NCI-H2196 (cell line): Measurements from ENCODE around the gene MAMLD1.

Source experiments
- DNase-seq: peaks from one replicate; lab custom pipeline; 2025; ENCODE audit not compliant: unreplicated experiment; lab: John Stamatoyannopoulos, UW

MAMLD1 gene

DNA sequence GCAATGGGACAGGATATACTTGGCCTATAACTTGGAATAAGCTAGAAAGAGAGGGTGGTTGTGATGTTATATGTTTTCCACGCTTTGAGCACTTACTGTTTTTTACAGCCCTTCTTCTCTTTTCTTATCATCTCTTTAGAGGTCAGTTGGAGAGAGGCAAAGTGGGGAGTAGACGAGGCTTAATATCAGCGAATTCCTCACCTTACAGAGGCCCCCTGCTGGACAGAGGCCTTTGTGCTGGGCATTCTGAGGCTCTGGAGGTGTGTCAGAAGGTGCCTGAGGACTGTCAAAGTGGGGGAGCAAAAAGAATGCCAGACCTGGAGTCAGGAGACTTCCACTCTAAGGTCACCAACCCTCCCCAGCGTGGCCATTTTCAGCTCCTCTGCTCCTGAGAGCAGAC lies 42.5 kb downstream of the MAMLD1 start:
- no peak for DNase-seq

DNA sequence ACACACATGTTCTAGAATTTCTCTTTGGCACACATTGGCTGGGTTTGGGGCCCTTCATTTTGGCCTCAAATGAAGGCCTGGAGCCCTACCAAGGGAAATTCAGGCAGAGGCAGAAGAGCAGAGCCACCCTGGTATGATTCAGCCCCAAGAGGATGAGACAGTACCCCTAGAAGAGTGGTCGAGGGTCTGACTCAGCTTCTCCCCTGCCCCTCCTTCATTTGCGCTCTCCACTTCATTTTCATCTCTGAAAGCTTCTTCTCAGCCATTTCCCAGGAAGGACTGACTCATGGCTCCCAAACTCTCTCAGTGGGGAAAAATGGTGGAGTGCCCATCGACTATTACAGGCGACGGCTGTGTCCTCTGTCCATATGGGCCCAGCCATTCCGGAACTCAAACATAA lies 43.5 kb downstream of the MAMLD1 start:
- DNase-seq = no peak

DNA sequence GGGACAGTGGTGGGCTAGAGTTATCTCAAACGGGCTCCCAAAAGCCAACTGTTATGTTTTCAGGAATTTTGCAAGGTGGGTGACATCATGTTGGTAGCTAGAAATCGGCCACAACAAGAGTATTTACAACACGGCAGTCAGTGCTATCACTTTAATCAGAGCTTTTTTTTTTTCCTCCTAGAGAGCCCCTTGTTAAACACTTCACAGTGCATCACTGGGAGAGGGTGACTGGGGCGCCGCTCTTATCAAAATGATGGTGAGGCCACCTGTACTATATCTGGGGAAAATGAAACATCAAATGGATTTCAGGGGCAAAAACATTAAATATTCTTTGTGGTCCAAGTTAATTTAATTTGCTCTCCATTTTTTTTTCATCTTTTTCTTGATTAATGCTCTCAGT lies 44.9 kb downstream of the MAMLD1 start:
- DNase-seq = no peak

DNA sequence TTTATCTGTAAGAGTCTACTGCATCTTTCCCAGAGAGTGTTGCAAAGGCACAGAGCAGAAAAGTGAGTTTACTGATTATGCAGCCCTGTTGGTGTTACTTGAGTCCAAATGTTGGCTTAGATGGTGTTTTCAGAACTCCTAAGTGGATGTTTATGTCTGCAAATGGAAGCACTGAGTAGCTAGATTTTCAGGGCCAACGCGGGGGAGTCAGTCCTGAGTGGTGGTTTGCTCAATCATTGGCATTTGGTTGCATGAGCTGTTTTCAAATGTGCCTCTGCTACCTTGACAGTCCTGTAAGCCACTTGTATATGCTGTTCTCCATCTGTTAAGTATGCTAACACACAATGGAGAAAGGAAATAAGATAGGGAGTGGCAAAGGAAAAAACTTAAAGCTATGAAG lies 45.4 kb downstream of the MAMLD1 start:
- DNase-seq = no peak

DNA sequence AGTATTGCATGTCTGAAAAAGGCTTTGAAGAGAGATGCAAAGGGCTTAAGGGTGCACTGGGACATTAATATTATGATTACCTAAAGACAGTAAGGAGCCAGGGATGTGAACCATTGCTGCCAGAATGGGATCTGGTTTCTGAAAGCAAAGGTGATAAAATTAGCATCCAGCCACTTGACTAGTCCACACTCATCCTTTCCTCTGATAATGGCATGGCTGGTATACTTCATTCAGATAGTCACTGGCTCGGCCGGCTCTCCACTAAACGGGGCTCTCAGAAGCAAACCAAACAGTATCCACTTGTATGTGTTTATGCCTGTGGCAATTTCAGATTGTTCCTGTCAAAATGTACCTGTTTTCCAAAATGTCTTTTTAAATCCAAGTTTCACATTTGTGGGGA lies 46.4 kb downstream of the MAMLD1 start:
- no peak for DNase-seq

DNA sequence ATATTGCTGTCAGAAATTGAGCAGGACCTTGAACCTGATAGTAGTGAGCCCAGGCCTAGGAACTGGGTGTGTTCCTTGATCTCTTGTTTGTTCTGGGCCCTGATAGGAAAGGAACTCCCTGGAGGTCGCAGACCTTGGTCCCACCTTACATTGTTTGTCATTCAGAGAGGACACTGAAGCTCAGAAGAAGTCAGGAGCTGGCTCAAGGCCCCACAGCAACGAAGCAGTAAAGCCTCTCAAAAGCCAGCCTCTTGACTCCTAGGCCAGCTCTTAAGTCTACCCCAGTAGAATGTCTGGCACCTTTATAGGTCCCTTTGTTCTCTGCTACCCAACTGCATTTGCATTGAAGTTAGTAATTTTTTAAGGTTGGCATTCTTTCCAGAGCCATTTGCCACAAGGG lies 46.8 kb downstream of the MAMLD1 start:
- DNase-seq = no peak

DNA sequence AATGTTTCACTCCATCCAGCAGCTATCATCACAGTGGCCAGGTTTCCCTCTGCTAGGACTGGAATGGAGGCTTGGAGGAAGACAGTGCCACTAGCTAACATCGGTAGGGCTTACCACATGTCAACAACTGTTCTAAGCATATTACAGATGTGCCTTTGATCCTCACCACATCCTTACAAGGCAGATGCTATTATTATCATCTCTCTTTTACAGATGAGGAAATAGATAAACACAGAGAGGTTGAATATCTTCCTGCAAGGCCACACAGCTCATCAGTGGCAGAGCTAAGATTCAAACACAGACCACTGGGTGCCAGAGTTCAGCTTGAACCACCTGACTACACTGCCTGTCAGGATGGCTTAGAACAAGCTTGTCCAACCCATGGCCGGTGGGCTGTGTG lies 47.4 kb downstream of the MAMLD1 start:
- no peak for DNase-seq

DNA sequence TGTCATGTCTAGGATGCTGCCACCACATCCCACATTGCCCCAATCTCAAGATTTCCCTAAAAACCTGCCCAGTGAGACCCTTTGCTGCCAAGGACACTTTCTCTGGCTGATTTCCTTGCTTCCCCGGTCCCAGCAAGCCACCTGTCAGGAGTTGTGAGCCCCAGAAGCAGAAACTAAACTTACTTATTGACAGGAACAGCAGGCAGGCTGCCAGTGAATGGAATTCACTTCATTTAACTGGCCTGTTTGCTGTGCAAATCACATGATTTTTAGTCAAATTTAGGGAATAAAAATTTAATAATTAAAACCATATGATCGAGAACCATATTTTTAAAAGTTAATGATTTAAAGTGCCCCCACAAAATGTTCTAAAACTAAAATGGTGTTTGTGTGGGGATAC lies 48.5 kb downstream of the MAMLD1 start:
- no peak for DNase-seq

DNA sequence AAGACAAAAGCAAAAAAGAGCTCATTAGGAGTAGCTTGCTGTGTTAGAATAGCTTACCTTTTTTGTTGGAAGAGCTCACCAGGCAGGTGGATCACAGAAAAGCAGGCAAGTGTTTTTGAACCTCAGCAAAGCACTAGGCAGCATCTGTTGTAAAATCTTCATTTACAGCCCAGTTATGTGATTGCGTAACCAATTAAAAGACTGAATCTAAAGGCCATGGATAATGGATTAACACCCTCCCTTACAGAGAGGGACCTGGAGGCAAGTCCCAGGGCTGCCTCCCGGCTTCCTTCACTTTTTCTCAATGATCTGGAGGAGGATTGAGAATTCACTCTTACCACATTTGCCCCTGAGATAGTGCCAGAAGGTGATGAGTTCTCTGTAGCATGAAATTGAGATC lies 51.1 kb downstream of the MAMLD1 start:
- DNase-seq = no peak

DNA sequence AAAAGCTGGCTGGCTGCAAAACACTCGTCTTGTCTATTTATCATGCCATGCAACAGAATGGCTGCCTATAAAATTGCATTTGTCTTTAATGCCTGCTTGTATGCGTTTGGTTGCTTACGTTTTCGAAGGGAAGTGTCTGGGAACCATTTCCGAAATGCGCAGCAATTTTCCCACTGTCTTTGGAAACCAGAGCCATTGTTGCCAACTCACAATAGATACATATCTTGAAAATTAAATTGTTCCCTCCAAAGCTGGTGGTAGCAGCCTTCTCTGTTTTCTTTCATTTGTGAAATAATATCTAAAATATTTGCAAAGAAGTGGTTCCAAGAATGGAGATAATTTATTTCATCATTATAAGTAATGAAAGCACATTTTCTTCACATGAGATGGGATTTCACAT lies 53.4 kb downstream of the MAMLD1 start:
- DNase-seq = no peak

DNA sequence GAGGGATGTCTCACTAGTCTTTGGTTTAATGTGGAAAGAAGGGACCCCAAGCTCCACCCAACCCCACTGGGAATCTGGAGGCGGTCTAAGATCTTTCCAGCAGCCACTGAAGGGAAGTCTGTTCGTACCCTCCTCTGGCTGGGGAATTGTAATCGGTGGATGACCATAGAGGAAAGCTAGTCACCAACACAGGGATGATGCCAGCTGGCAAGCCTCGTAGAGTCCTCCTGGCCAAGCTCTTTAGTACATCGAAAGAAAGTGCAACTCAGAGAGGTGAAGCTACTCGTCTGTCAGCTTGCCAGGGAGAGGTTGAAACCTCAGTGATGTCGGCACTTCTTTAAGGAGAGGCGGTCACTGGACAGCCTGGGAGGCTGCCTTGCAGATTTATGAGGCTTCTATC lies 58.7 kb downstream of the MAMLD1 start:
- DNase-seq = no peak

DNA sequence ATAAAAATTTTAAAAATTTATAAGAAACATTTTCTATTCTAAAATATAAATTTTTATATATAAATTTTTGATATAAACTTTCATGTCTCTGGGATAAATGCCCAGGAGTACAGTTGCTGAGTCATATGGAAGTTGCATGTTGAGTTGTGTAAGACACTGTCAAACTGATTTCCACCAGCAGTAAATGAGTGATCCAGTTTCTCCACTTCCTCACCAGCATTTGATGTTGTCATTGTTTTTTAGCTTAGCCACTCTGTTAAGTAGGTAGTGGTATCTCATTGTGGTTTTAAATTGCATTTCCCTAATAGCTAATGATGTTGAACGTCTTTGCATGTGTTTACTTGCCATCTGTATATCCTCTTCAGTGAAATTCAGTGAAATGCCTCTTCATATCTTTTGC lies 66.5 kb downstream of the MAMLD1 start:
- DNase-seq = no peak

DNA sequence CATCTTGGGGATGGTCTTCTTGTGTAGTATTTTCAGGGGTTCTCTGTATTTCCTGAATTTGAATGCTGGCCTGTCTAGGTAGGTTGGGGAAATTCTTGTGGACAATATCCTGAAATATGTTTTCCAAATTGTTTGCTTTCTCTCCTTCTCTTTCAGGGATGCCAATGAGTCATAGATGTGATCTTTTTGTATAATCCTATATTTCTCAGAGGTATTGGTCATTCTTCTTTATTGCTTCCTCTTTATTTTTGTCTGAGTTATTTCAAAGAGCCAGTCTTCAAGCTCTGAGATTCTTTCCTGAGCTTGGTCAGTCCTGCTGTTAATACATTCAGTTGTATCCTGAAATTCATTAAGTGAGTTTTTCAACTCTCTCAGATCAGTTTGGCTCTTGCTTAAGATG lies 73.1 kb downstream of the MAMLD1 start:
- DNase-seq = no peak

DNA sequence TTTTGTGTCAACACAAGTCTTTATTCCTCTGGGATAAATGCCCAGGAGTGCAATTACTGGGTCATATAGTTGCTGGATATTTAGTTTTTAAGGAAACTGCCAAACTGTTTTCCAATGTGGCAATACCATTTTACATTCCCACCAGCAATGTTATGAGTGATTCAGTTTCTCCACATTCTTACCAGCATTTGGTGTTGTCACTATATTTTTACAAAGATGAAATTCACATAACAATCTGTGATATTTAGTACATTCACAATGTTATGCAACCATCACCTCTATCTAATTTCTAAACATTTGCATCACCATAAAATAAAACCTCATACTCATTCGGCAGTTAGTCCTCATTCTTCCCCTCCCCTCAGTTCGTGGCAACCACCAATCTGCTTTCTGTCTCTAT lies 75.0 kb downstream of the MAMLD1 start:
- no peak for DNase-seq

DNA sequence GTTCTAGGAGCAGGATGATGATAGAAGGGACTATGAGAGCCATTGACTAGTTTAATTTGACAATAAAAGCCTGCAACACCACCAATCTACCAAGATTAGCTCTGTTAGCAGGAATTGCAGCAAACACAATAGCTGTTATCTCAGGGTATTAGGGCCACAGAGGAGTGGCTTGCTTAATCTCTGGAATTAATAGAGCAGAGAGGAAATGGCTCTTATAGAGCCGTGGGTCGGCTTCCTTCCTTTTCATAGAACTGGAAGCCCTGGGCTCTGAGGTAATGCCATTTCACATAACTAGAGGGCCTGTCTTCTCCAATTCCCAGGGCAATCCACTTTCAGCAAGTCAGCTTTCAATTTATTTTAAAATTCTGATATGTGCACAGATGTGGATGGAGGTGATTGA lies 83.0 kb downstream of the MAMLD1 start:
- no peak for DNase-seq

DNA sequence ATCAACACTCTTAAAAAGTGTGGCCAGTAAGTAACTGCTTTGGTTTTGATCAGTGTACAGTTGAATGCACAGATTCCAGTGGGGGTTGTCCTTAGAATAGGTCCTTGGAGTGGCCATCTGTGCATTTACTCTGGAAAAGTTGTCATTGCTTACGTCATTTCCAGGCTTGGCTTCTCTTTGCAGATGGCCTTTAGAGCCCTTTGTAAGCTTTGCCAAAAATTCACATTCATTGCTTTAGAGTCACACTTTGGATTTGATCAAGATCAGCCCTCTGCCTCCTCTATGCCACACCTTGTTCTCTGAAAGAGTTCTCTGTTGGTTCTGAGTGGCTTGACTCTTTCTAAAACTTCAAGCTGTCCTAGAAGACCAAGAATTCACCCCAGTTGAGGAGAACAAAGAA lies 83.9 kb downstream of the MAMLD1 start:
- no peak for DNase-seq

DNA sequence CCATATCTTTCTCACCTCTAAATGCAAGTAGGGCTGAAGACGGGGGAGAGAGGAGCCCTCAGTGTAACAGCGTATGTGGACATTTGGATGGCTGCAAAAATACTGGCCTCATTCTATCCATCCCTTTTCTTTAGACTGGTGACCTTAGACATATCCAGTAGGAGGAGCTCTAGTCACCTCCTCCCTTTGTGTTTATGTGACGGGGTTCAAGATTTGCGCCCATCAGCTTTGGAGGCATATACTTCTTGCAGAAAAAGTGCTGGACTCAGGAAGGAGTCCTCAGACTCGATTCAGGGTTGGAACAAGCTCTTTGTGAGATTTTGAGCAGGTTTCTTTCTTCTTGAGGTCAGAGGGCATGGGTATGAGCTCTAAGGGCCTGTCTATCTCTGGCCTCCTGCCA lies 86.2 kb downstream of the MAMLD1 start:
- DNase-seq = no peak

DNA sequence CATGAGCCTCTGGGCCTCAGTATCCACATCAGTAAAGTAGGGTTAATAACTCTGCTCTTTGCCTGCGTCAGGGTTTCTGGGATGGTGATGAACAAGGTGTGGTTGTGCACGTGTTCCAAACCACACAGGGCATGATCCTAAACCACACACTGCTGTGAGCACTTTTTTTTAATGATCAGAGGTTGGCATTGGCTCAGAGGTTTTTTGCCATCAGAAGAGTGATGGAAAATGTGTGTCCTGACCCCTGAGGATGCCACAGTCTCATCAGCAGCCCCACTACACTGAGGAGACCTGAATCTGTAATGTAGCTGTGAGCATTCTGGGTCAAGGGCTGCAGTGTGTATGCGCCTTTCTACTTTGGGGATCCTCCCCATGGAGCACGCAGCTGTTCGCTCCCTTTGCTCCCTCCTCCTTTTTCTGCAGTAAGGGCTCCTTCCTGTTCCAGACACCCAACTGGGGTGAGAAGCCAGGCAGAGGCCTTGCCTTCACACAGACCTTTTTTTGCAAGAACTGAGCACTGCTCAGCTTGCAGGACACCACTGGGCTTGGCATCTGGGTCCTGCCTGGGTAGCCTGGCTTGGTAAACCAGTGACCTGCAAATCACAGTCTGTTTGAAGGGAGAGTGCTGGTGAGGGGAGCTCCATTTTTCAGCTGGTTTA lies 87.5 kb downstream of the MAMLD1 start:
- DNase-seq = no peak

DNA sequence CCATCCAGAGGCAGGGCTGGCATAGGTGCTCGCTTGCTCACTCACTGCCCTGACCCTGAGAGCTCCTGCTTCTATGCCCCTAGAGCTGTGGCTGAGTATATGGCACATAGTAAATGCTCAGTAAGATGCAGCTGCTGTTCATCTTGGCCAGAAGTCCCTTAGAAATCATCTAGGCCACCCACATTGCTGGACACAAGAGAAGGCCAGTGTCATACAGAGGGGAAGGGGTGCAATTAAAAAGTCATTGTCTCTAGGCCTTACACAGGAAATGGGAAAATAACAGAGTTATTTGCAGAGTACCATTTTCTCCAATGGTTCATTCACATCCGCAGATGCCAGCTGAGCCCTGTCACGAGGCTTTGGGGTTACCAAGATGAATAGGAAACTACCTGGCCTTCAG lies 88.8 kb downstream of the MAMLD1 start:
- no peak for DNase-seq

DNA sequence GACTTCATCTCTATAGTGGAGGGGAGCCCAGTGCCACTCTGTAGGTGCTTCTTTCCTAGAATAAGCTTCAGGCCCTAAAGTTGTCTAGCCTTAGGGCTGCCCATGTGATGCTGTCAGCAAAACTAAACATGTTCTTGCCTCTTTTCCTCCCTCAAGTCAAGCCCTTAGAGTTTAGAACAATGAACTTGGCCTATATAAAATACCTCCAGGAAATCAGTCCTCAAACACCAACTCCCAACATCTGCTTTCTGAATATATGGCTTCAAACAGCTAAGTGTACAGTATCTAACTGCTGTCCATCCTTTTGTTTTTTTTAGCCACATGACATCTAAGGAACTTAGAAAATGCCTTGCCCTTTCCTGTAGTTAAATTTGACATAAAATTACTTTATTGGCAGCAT lies 91.0 kb downstream of the MAMLD1 start:
- DNase-seq = no peak

DNA sequence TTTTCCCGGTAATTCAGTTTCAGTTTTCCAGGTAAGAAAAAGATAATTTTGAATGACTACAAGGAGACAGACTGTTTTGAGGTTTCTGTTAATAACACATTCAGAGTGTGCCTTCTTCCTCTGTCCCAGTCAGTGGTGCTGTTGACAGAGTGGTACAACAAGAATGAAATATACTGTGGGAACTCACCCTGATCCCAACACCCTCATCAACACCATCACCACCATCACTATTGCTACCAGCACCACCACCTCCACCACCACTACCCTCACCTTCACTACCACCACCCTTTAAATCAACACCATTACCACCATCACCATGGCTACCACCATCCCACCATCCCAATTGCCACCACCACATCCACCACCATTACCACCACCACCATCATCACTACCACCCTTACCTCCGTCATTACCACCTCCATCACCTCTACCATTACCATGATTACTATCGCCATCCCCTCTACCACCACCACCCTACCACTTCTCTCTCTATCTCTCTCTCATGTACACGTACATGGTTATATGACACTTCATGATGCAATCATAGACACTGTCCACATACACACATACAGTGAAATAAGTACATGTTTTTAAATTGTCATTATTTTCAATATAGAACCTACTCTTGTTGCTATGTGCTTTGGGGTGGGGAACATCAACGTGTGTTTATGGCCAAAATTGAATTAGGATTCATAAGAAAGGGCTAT lies 91.5 kb downstream of the MAMLD1 start:
- DNase-seq = no peak

DNA sequence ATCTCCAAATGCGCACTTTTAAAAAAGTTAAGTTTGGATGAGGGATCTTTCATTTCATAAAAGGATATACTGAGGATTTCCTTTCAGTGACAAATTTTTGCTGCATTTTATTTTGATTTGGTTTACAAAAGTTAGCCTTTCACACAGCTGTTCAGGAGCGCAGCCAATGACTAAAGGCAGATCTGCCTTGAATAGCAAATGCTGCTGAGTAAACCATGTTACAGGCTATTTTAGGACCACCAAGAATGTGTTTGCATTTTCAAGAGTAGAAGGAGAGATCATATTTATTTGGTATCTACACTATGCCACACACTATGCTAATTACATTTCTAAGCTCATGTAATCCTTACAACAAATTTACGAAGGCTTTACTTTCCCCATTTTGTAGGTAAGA lies 92.1 kb downstream of the MAMLD1 start:
- DNase-seq = no peak

DNA sequence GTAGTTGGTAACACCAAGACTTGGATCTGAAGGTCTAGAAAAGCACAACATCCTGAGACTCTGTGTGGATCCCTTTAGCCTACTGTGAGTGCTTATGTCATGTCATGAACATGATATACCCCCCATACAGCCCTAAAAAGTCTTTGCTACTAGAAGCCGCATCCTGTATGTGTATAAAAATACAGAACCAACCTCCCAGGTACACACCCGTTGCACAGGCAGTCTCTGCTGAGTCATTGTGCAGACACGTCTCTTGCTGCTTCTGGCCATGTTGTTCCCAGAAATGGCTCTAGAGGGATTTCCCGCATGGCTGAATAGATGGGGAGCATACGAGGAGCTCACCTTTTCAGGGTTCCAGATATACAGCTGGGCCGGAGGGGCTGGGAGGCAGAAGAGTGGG lies 93.3 kb downstream of the MAMLD1 start:
- no peak for DNase-seq
